Fibroblast of skin of left quadriceps (primary cell): Measurements from ENCODE around the gene VPS52.
"Not testable (repeated sequence)": the region's sequence is repeated elsewhere in the genome, so short reads cannot be mapped to it uniquely, and the experiment has no call there.

Experiments
- DNase-seq, 2 experiments: peaks; one replicate each; pipeline ENCODE4 v3.0.0-alpha.2; 2013; ENCODE audit warnings: low read depth in 2 of 2

Gene VPS52

GRCh38 chr6:33250731-33251130 is 20.9 kb downstream of the VPS52 start:
- DNase-seq, result no peak

GRCh38 chr6:33249732-33250630 is 21.7 kb downstream of the VPS52 start:
- DNase-seq, result peak in 1 of 2 experiments; percentile 32

GRCh38 chr6:33248932-33249731 is 22.5 kb downstream of the VPS52 start:
- DNase-seq, result peak; percentile 99

- DNase-seq, result peak in 1 of 2 experiments; percentile 27
Observed at GRCh38 chr6:33248643-33248931, 23.1 kb downstream of the VPS52 start.

- DNase-seq, result peak; percentile 67 to 72
Observed at GRCh38 chr6:33247977-33248642, 23.6 kb downstream of the VPS52 start.

GRCh38 chr6:33243476-33243875 is 28.2 kb downstream of the VPS52 start:
- DNase-seq, result no peak

GRCh38 chr6:33241968-33242367 is 29.7 kb downstream of the VPS52 start:
- DNase-seq, result no peak

GRCh38 chr6:33237741-33238140 is 33.9 kb downstream of the VPS52 start:
- DNase-seq, result no peak

- no peak for DNase-seq
Observed at GRCh38 chr6:33236852-33237251, 34.8 kb downstream of the VPS52 start.

GRCh38 chr6:33236328-33236727 is 35.3 kb downstream of the VPS52 start:
- no peak for DNase-seq

- no peak for DNase-seq
Observed at GRCh38 chr6:33235221-33235634, 36.4 kb downstream of the VPS52 start.

GRCh38 chr6:33226503-33227120 is 45.1 kb downstream of the VPS52 start:
- not testable (repeated sequence) for DNase-seq

GRCh38 chr6:33217681-33218080 is 54.0 kb downstream of the VPS52 start:
- no peak for DNase-seq

- no peak for DNase-seq
Observed at GRCh38 chr6:33217246-33217645, 54.4 kb downstream of the VPS52 start.

- DNase-seq, result no peak
Observed at GRCh38 chr6:33216117-33216649, 55.5 kb downstream of the VPS52 start.

GRCh38 chr6:33215271-33216116 is 56.2 kb downstream of the VPS52 start:
- DNase-seq, result no peak

- DNase-seq, result no peak
Observed at GRCh38 chr6:33213989-33214335, 57.7 kb downstream of the VPS52 start.

- no peak for DNase-seq
Observed at GRCh38 chr6:33213166-33213988, 58.3 kb downstream of the VPS52 start.

- no peak for DNase-seq
Observed at GRCh38 chr6:33212857-33213165, 58.9 kb downstream of the VPS52 start.
